GM21381 (cell line): ENCODE results near the gene MRPL53.
"Not testable (repeated sequence)": the region's sequence is repeated elsewhere in the genome, so short reads cannot be mapped to it uniquely, and the experiment has no call there.

Source experiments
- ATAC-seq: cut with Tn5 transposase; IDR thresholded peaks from one replicate; pipeline ENCODE4 v1.9.1; 2021; ENCODE audit warnings: mild to moderate bottlenecking, moderate library complexity; ENCODE audit not compliant: unreplicated experiment

Gene MRPL53

GRCh38 chr2:74454654-74455511 lies 17.6 kb downstream of the MRPL53 start, which contains the start of gene INO80B:
Gene INO80B, plus strand, starts transcription at chr2:74455087. Its CDS starts 30 bp downstream, at chr2:74455117.
- peak; percentile 42 for ATAC-seq

GRCh38 chr2:74450570-74451190 lies 21.8 kb downstream of the MRPL53 start:
- no peak for ATAC-seq

GRCh38 chr2:74448771-74449170 lies 23.7 kb downstream of the MRPL53 start:
- ATAC-seq = no peak

- ATAC-seq = no peak
Observed at GRCh38 chr2:74447230-74447999, 25.1 kb downstream of the MRPL53 start.

GRCh38 chr2:74444498-74445318 lies 27.8 kb downstream of the MRPL53 start:
- ATAC-seq = no peak

GRCh38 chr2:74442483-74443297 lies 29.8 kb downstream of the MRPL53 start:
- ATAC-seq = not testable (repeated sequence)

- no peak for ATAC-seq
Observed at GRCh38 chr2:74441690-74442482, 30.6 kb downstream of the MRPL53 start, which contains the start of gene RTKN. Gene RTKN, minus strand, starts transcription at chr2:74441937. Its CDS starts 121 bp downstream, at chr2:74441816.

- no peak for ATAC-seq
Observed at GRCh38 chr2:74441170-74441689, 31.2 kb downstream of the MRPL53 start.

GRCh38 chr2:74440378-74441169 lies 31.9 kb downstream of the MRPL53 start:
- ATAC-seq = peak; percentile 85

GRCh38 chr2:74439803-74440377 lies 32.6 kb downstream of the MRPL53 start:
- ATAC-seq = no peak

GRCh38 chr2:74439373-74439772 lies 33.1 kb downstream of the MRPL53 start:
- no peak for ATAC-seq

GRCh38 chr2:74438248-74438647 lies 34.2 kb downstream of the MRPL53 start:
- ATAC-seq = no peak

GRCh38 chr2:74436848-74437695 lies 35.4 kb downstream of the MRPL53 start:
- no peak for ATAC-seq

GRCh38 chr2:74436111-74436805 lies 36.2 kb downstream of the MRPL53 start:
- ATAC-seq = no peak

GRCh38 chr2:74430502-74430901 lies 42.0 kb downstream of the MRPL53 start:
- ATAC-seq = no peak
